GM23248 (cell line): Measurements from ENCODE around the gene TMA7.

ENCODE experiments used
- EZH2 ChIP-seq: fragments of 200-600 bp; sonication (generic); IDR thresholded peaks from 2 replicates; pipeline ENCODE4 v1.6.1; 2018; ENCODE audit warnings: antibody characterized with exemption, mild to moderate bottlenecking; ENCODE audit not compliant: insufficient read depth, poor library complexity, severe bottlenecking
- EZH2phosphoT487 ChIP-seq: fragments of 200-600 bp; sonication (generic); IDR thresholded peaks from 2 replicates; pipeline ENCODE4 v1.6.1; 2018; ENCODE audit warnings: antibody characterized with exemption, moderate library complexity, mild to moderate bottlenecking, low read depth; ENCODE audit not compliant: insufficient read depth

DNA sequence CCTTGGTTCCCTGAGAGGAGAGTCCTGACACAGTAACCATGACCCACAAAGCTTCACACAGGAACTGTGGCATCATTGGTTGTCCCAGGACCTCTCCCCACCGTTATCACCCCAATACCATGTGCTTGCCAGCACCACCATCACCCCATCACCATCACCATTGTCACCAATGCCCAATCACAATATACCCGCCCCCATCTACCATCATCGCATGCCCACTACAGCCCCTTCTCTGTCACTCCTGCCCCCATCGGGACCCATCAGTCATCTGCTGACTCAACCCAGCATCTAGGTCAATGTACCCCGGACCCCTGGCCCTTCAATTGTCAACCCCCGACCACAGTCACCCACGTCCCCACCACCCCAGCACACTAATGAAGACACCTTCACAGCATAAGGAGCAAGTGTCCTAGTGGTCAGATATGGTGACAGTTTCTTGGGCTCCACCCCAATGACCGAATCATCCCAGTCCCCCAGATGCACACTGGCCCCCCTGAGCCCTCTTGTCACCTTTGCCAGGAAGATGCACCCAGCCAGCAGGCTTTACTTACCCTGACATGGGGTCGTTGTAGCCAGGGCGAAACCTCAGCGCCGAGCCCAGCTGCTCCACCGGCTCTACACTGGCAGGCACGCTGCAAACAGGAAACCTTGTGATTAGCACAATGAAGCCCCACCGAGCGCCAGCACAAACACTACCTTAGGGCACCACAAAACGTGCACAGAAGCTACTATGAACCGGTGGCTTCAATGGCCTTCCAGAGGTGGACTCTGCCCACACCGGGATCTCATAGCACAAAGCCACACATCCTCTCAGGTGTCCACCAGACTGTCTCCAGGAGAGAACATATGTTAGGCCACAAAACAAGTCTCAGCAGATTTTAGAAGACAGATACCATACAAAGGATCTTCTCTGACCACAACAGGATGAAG is 38.8 kb downstream of the TMA7 start:
- no peak for TF ChIP-seq EZH2phosphoT487
- TF ChIP-seq EZH2 = no peak
